Natural killer cell (primary cell): ENCODE data around the gene CCDC136. TPM values are rescaled to one million over a fixed set of nuclear protein-coding genes. Genes with fewer than 3 reads are reported as not detected.

Experiments used
- ATAC-seq, 3 donors: fragments of 150-1000 bp in 2 of 3; fragments of 200-7000 bp in 1 of 3; cut with Tn5 transposase; 1 replicate in 1 of 3; 2 replicates in 2 of 3; pipeline ENCODE4 v1.10.0; 2021; ENCODE audit warnings: mild to moderate bottlenecking in 2 of 3, moderate library complexity in 2 of 3
- DNase-seq, 2 donors: peaks; one replicate each; pipeline versions ENCODE4 v3.0.0 to v3.0.0-alpha.2; 2013 to 2021; ENCODE audit warnings: mixed read lengths in 1 of 2
- H3K27ac ChIP-seq: one replicate; pipeline ENCODE4 v1.5.1; 2013; ENCODE audit warnings: mild to moderate bottlenecking, low read length
- H3K27me3 ChIP-seq: one replicate; pipeline ENCODE4 v1.6.1; 2013; ENCODE audit warnings: low read length; ENCODE audit not compliant: control insufficient read depth, insufficient read depth
- H3K36me3 ChIP-seq: one replicate; pipeline ENCODE4 v1.6.1; 2013; ENCODE audit warnings: low read length; ENCODE audit not compliant: control insufficient read depth, insufficient read depth
- H3K4me1 ChIP-seq: one replicate; pipeline ENCODE4 v1.6.1; 2013; ENCODE audit warnings: low read length; ENCODE audit not compliant: control insufficient read depth, insufficient read depth
- H3K4me3 ChIP-seq: one replicate; pipeline ENCODE4 v1.5.1; 2013; ENCODE audit warnings: low read length
- H3K9me3 ChIP-seq: one replicate; pipeline ENCODE4 v1.6.1; 2013; ENCODE audit warnings: low read length; ENCODE audit not compliant: control insufficient read depth, insufficient read depth
- H3K27ac Mint-ChIP-seq, 2 donors: one replicate each; pipeline ENCODE4 v1.8.0; 2022; ENCODE audit warnings: mild to moderate bottlenecking in 2 of 2, mixed read lengths in 2 of 2, moderate library complexity in 1 of 2
- H3K27me3 Mint-ChIP-seq, 2 donors: one replicate each; pipeline ENCODE4 v1.8.0; 2022; ENCODE audit warnings: low read depth in 2 of 2, mixed read lengths in 2 of 2
- H3K36me3 Mint-ChIP-seq: one replicate; pipeline ENCODE4 v1.8.0; 2022; ENCODE audit warnings: mixed read lengths
- H3K4me1 Mint-ChIP-seq, 2 donors: one replicate each; pipeline ENCODE4 v1.8.0; 2022; ENCODE audit warnings: mixed read lengths in 2 of 2
- H3K4me3 Mint-ChIP-seq: one replicate; pipeline ENCODE4 v1.8.0; 2022; ENCODE audit warnings: mild to moderate bottlenecking, moderate library complexity, mixed read lengths
- H3K9me3 Mint-ChIP-seq, 2 donors: one replicate each; pipeline ENCODE4 v1.8.0; 2022; ENCODE audit warnings: mixed read lengths in 2 of 2
- CTCF ChIP-seq: fragments of 200-600 bp; IDR thresholded peaks from one replicate; pipeline ENCODE4 v1.8.0; 2022; ENCODE audit warnings: antibody characterized with exemption
- WGBS: methylation state at CpG from one replicate; pipeline ENCODE4 v1.1.7; 2013; ENCODE audit warnings: missing lambda C conversion rate; ENCODE audit not compliant: insufficient coverage; 5-methylcytosine and 5-hydroxymethylcytosine counted together
- intact Hi-C: fragments of 100-400 bp; cut with micrococcal nuclease; formaldehyde crosslinking; loops from one replicate; pipeline ENCODE4 v1.14.2; 2022
- total RNA-seq, 4 donors: library from RNA; stranded (reverse); fragments of 120-200 nt in 1 of 4; gene quantifications; one replicate each; pipeline versions ENCODE4 v1.2.3 to v1.2.4, GENCODE V29; 2013 to 2022

CCDC136 gene
- total RNA-seq, 3 donors from 2014 or later (not counting 1 experiment from before 2014, with no cell fraction given) = 10.9 to 17.5 (median 13.2) TPM

- no peaks in the 10 kb centered on the region for H3K27me3 ChIP-seq
- Mint-ChIP-seq H3K36me3 (no peaks in the 10 kb centered on the region), H3K27me3 (no peaks in the 10 kb centered on the region), H3K4me3 (no peak overlapping the region), H3K9me3 (no peaks in the 10 kb centered on the region), H3K27ac (no peak overlapping the region), H3K4me1 (no peaks in the 10 kb centered on the region)
- H3K4me1 ChIP-seq = peaks cover 3% of the 10 kb centered on the region
- DNase-seq = no peak
- no peak for TF ChIP-seq CTCF
- no peak for ATAC-seq
- intact Hi-C loops = loop anchor here (5.0 kb wide), 1 partner anchor 38 kb away; no protein-coding TSS in a partner anchor
- no peak overlapping the region for H3K4me3 ChIP-seq
- H3K36me3 ChIP-seq = no peaks in the 10 kb centered on the region
- no peak overlapping the region for H3K27ac ChIP-seq
- H3K9me3 ChIP-seq = no peaks in the 10 kb centered on the region
- WGBS = 95% methylated on average over 17 of the region's 17 CpGs
Observed at GRCh38 chr7:128843938-128844621, 52.3 kb downstream of the CCDC136 start.

GRCh38 chr7:128844777-128845311 lies 53.1 kb downstream of the CCDC136 start:
- ATAC-seq (no peak), DNase-seq (no peak)
- WGBS = 91% methylated on average over 25 of the region's 25 CpGs
- no peak for TF ChIP-seq CTCF
- no peak overlapping the region for H3K27ac Mint-ChIP-seq
- H3K4me3 Mint-ChIP-seq = no peak overlapping the region
- no peak overlapping the region for H3K27ac ChIP-seq
- H3K9me3 Mint-ChIP-seq = no peaks in the 10 kb centered on the region
- H3K4me1 ChIP-seq = peaks cover 3% of the 10 kb centered on the region
- no peaks in the 10 kb centered on the region for H3K36me3 Mint-ChIP-seq
- H3K9me3 ChIP-seq = no peaks in the 10 kb centered on the region
- no peaks in the 10 kb centered on the region for H3K4me1 Mint-ChIP-seq
- H3K27me3 Mint-ChIP-seq = no peaks in the 10 kb centered on the region
- H3K36me3 ChIP-seq = no peaks in the 10 kb centered on the region
- intact Hi-C loops = loop anchor here (5.0 kb wide), 1 partner anchor 37 kb away; no protein-coding TSS in a partner anchor
- H3K4me3 ChIP-seq = no peak overlapping the region
- no peaks in the 10 kb centered on the region for H3K27me3 ChIP-seq

GRCh38 chr7:128845475-128845874 lies 53.7 kb downstream of the CCDC136 start:
- Mint-ChIP-seq H3K27me3 (no peaks in the 10 kb centered on the region), H3K27ac (no peak overlapping the region), H3K4me1 (no peaks in the 10 kb centered on the region), H3K4me3 (no peak overlapping the region), H3K9me3 (no peaks in the 10 kb centered on the region), H3K36me3 (no peaks in the 10 kb centered on the region)
- Histone ChIP-seq H3K36me3 (no peaks in the 10 kb centered on the region), H3K27me3 (no peaks in the 10 kb centered on the region), H3K4me3 (no peak overlapping the region), H3K4me1 (peaks cover 3% of the 10 kb centered on the region), H3K9me3 (no peaks in the 10 kb centered on the region), H3K27ac (no peak overlapping the region)
- intact Hi-C loops = no loop called here
- 89% methylated on average over 5 of the region's 5 CpGs for WGBS
- no peak for TF ChIP-seq CTCF
- DNase-seq (no peak), ATAC-seq (no peak)
